Mucosa of stomach (tissue), 1 donor: ENCODE data around the gene SMPX.

Experiments used
- H3K27me3 ChIP-seq: one replicate; pipeline ENCODE4 v1.7.0; 2013; ENCODE audit warnings: mild to moderate bottlenecking, low read length; ENCODE audit not compliant: control insufficient read depth, insufficient read depth
- H3K36me3 ChIP-seq: one replicate; pipeline ENCODE4 v1.7.0; 2013; ENCODE audit warnings: low read length; ENCODE audit not compliant: control insufficient read depth, insufficient read depth
- H3K4me1 ChIP-seq: one replicate; pipeline ENCODE4 v1.7.0; 2013; ENCODE audit warnings: mild to moderate bottlenecking, low read length; ENCODE audit not compliant: control insufficient read depth, insufficient read depth
- H3K4me3 ChIP-seq: one replicate; pipeline ENCODE4 v1.7.0; 2013; ENCODE audit warnings: low read length
- H3K9ac ChIP-seq: one replicate; pipeline ENCODE4 v1.7.0; 2013; ENCODE audit warnings: mild to moderate bottlenecking, low read length, moderate library complexity
- H3K9me3 ChIP-seq: one replicate; pipeline ENCODE4 v1.7.0; 2013; ENCODE audit warnings: mild to moderate bottlenecking, low read length, moderate library complexity; ENCODE audit not compliant: control insufficient read depth
- donor health status: Pancreatic carcinoma.

The SMPX gene

GRCh38 chrX:21702725-21703124 lies 55.2 kb downstream of the SMPX start:
- Histone ChIP-seq H3K4me3 (no peak overlapping the region), H3K4me1 (no peaks in the 10 kb centered on the region), H3K27me3 (no peaks in the 10 kb centered on the region), H3K9ac (no peak overlapping the region), H3K36me3 (no peaks in the 10 kb centered on the region), H3K9me3 (no peaks in the 10 kb centered on the region)

GRCh38 chrX:21700967-21701366 lies 56.9 kb downstream of the SMPX start:
- no peak overlapping the region for H3K9ac ChIP-seq
- H3K27me3 ChIP-seq: no peaks in the 10 kb centered on the region
- no peaks in the 10 kb centered on the region for H3K9me3 ChIP-seq
- H3K4me1 ChIP-seq: no peaks in the 10 kb centered on the region
- H3K36me3 ChIP-seq: no peaks in the 10 kb centered on the region
- no peak overlapping the region for H3K4me3 ChIP-seq

- H3K9ac ChIP-seq: no peak overlapping the region
- no peaks in the 10 kb centered on the region for H3K36me3 ChIP-seq
- H3K9me3 ChIP-seq: no peaks in the 10 kb centered on the region
- H3K4me1 ChIP-seq: no peaks in the 10 kb centered on the region
- H3K27me3 ChIP-seq: no peaks in the 10 kb centered on the region
- H3K4me3 ChIP-seq: no peak overlapping the region
Measured at GRCh38 chrX:21700275-21700674, 57.6 kb downstream of the SMPX start.

- H3K9me3 ChIP-seq: no peaks in the 10 kb centered on the region
- no peaks in the 10 kb centered on the region for H3K36me3 ChIP-seq
- H3K27me3 ChIP-seq: no peaks in the 10 kb centered on the region
- H3K4me1 ChIP-seq: no peaks in the 10 kb centered on the region
- H3K4me3 ChIP-seq: no peak overlapping the region
- H3K9ac ChIP-seq: no peak overlapping the region
Measured at GRCh38 chrX:21699136-21699535, 58.8 kb downstream of the SMPX start.

GRCh38 chrX:21698272-21698671 lies 59.6 kb downstream of the SMPX start:
- Histone ChIP-seq H3K9ac (no peak overlapping the region), H3K36me3 (no peaks in the 10 kb centered on the region), H3K27me3 (no peaks in the 10 kb centered on the region), H3K4me3 (no peak overlapping the region), H3K4me1 (no peaks in the 10 kb centered on the region), H3K9me3 (no peaks in the 10 kb centered on the region)

GRCh38 chrX:21691512-21692018 lies 66.4 kb downstream of the SMPX start:
- Histone ChIP-seq H3K4me3 (no peak overlapping the region), H3K27me3 (no peaks in the 10 kb centered on the region), H3K9ac (no peak overlapping the region), H3K4me1 (no peaks in the 10 kb centered on the region), H3K9me3 (no peaks in the 10 kb centered on the region), H3K36me3 (no peaks in the 10 kb centered on the region)

- Histone ChIP-seq H3K27me3 (no peaks in the 10 kb centered on the region), H3K4me3 (no peak overlapping the region), H3K36me3 (no peaks in the 10 kb centered on the region), H3K9ac (no peak overlapping the region), H3K4me1 (no peaks in the 10 kb centered on the region), H3K9me3 (no peaks in the 10 kb centered on the region)
Measured at GRCh38 chrX:21683941-21684340, 74.0 kb downstream of the SMPX start.

- Histone ChIP-seq H3K36me3 (no peaks in the 10 kb centered on the region), H3K9ac (no peak overlapping the region), H3K4me1 (no peaks in the 10 kb centered on the region), H3K27me3 (no peaks in the 10 kb centered on the region), H3K4me3 (no peak overlapping the region), H3K9me3 (no peaks in the 10 kb centered on the region)
Measured at GRCh38 chrX:21678048-21678612, 79.8 kb downstream of the SMPX start.

GRCh38 chrX:21675931-21676330 lies 82.0 kb downstream of the SMPX start:
- no peak overlapping the region for H3K4me3 ChIP-seq
- H3K4me1 ChIP-seq: no peaks in the 10 kb centered on the region
- no peaks in the 10 kb centered on the region for H3K27me3 ChIP-seq
- H3K36me3 ChIP-seq: no peaks in the 10 kb centered on the region
- no peaks in the 10 kb centered on the region for H3K9me3 ChIP-seq
- H3K9ac ChIP-seq: no peak overlapping the region

- H3K9ac ChIP-seq: no peak overlapping the region
- H3K4me3 ChIP-seq: no peak overlapping the region
- no peaks in the 10 kb centered on the region for H3K36me3 ChIP-seq
- no peaks in the 10 kb centered on the region for H3K27me3 ChIP-seq
- H3K9me3 ChIP-seq: no peaks in the 10 kb centered on the region
- H3K4me1 ChIP-seq: no peaks in the 10 kb centered on the region
Measured at GRCh38 chrX:21674430-21675186, 83.3 kb downstream of the SMPX start.

- Histone ChIP-seq H3K27me3 (no peaks in the 10 kb centered on the region), H3K4me3 (no peak overlapping the region)
Measured at GRCh38 chrX:21666679-21667078, 91.2 kb downstream of the SMPX start.

GRCh38 chrX:21666252-21666651 lies 91.7 kb downstream of the SMPX start:
- no peak overlapping the region for H3K4me3 ChIP-seq
- H3K9me3 ChIP-seq: no peaks in the 10 kb centered on the region

More at GRCh38 chrX:21666679-21667078, 91.2 kb downstream of the SMPX start:
- Histone ChIP-seq H3K36me3 (no peaks in the 10 kb centered on the region), H3K9me3 (no peaks in the 10 kb centered on the region), H3K9ac (no peak overlapping the region), H3K4me1 (no peaks in the 10 kb centered on the region)

More at GRCh38 chrX:21666252-21666651, 91.7 kb downstream of the SMPX start:
- H3K27me3 ChIP-seq: no peaks in the 10 kb centered on the region
- H3K9ac ChIP-seq: no peak overlapping the region
- no peaks in the 10 kb centered on the region for H3K4me1 ChIP-seq
- H3K36me3 ChIP-seq: no peaks in the 10 kb centered on the region
